Measurements from ENCODE around the gene CYP27A1.

- no peak for TF ChIP-seq CTCF (IDR thresholded peaks at IDR 0.05)
- no peak for TF ChIP-seq POLR2A (IDR thresholded peaks at IDR 0.05)
Measured at GRCh38 chr2:218815244-218815637, 33.3 kb downstream of the CYP27A1 start.

Data from heart left ventricle (tissue), 13 donors.